ENCODE measurements around the gene GALNT9.

GALNT9 gene

DNA sequence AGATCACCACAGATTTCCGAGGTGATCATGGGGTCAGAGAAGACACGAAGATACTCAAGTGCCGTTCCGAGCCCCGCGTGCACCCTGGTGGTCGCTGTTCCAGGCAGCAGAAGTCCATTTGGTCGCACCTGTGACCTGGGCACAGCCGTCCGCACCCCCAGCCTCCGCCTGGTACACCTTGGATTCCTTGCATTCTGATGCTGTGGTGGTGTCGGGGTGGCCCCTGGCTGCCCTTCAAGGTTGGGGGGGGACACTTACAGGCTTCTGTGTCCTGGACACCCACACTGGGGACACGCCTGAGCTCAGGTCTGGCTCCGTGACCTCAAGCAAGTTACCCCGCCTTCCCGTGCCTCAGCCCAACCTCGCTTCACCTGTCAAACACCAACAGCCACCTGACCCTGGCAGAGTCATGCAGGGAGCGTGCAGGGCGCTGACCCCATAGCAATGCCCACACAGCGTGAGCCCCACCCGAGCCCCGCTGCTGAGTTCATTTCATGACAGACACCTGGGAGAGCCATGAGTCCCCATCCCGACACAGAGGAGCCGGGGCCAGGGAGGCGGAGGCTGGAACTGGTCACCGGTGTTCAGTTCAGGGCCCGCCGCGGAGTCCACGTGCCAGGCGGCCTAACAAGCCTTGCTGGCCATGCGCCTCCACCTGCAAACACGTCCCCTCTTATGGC is 17.9 kb upstream of the GALNT9 start:
- Histone ChIP-seq H3K4me1 (ENCODE audit: control insufficient read depth, low read depth, low read length) (no peaks in the 10 kb centered on the region), H3K9me3 (ENCODE audit: control insufficient read depth, low read depth, low read length) (no peaks in the 10 kb centered on the region), H3K9ac (ENCODE audit: low read length) (no peak overlapping the region), H3K4me3 (ENCODE audit: low read length) (no peak overlapping the region), H3K27ac (ENCODE audit: low read length) (no peak overlapping the region), H3K27me3 (ENCODE audit: control insufficient read depth, insufficient read depth, low read length) (peaks cover 59% of the 10 kb centered on the region), H3K36me3 (ENCODE audit: control insufficient read depth, low read depth, low read length) (no peaks in the 10 kb centered on the region)

DNA sequence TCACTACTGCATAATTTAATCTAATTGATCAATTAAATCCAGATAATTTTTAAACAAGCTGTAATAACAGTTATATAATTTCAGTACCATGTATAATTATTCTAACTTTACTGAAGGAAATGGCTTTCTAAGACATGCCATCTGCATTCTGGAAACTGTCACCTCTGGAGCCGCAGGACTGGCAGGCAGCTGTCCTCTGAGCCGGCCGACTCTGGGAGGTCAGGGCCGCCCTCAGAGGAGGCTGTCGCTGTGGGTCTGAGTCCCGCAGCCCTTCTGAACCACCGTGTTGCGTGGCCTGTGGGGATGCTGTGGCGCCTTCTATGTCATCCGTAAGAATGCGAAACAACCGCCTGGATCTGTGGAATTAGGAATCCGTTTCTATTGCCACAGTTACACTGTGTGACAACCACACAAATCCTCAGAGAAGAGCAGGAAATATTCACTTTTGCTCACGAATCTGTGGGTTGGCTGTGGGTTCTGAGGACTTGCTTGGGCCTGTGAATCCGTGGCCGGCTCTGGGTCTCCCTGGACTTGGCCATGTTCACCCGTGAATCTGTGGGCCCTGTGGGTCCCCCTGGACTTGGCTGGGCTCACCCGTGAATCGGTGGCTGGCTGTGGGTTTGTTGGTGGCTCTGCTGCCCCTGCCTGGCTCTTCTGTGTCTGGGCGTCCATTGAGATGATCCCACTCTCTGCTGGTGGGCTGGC is 17.2 kb upstream of the GALNT9 start:
- Histone ChIP-seq H3K9ac (ENCODE audit: low read length) (no peak overlapping the region), H3K4me3 (ENCODE audit: low read length) (no peak overlapping the region), H3K27me3 (ENCODE audit: control insufficient read depth, insufficient read depth, low read length) (peaks cover 59% of the 10 kb centered on the region), H3K9me3 (ENCODE audit: control insufficient read depth, low read depth, low read length) (no peaks in the 10 kb centered on the region), H3K27ac (ENCODE audit: low read length) (no peak overlapping the region), H3K4me1 (ENCODE audit: control insufficient read depth, low read depth, low read length) (no peaks in the 10 kb centered on the region), H3K36me3 (ENCODE audit: control insufficient read depth, low read depth, low read length) (no peaks in the 10 kb centered on the region)

DNA sequence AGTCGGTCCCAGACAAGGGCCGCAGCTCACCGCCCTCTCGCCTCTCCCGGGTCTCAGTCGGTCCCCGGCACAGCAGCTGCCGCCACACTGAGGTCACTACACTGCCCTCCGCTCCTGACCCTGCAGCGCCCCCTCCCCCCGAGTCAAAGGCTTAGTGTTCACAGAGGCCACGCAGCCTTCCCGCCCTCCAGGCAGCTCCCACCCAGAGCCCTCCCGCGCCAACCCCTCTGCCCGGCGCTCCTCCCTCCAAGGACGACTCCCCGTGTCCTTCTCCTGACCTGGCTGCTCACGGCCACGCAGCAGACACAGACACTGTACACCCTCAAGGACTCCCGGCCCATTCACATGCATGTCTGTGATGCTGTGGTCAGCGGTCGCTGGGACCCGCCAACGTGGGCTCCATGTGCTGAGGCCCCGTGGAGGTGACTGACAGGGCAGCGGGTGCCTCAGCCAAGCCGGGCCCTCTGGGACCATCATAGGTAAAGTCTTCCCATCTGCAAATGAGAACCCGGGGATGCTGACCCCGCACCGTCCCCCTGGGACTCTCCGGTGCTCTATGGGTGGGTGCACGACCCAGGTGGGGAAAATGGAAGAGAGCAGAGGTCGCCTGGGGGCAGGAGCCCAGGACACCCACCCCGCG is 16.3 kb upstream of the GALNT9 start:
- no peaks in the 10 kb centered on the region for H3K4me1 ChIP-seq (ENCODE audit: control insufficient read depth, low read depth, low read length)
- no peaks in the 10 kb centered on the region for H3K9me3 ChIP-seq (ENCODE audit: control insufficient read depth, low read depth, low read length)
- H3K27me3 ChIP-seq (ENCODE audit: control insufficient read depth, insufficient read depth, low read length): peaks cover 54% of the 10 kb centered on the region
- H3K9ac ChIP-seq (ENCODE audit: low read length): no peak overlapping the region
- H3K27ac ChIP-seq (ENCODE audit: low read length): no peak overlapping the region
- H3K36me3 ChIP-seq (ENCODE audit: control insufficient read depth, low read depth, low read length): no peaks in the 10 kb centered on the region
- no peak overlapping the region for H3K4me3 ChIP-seq (ENCODE audit: low read length)

DNA sequence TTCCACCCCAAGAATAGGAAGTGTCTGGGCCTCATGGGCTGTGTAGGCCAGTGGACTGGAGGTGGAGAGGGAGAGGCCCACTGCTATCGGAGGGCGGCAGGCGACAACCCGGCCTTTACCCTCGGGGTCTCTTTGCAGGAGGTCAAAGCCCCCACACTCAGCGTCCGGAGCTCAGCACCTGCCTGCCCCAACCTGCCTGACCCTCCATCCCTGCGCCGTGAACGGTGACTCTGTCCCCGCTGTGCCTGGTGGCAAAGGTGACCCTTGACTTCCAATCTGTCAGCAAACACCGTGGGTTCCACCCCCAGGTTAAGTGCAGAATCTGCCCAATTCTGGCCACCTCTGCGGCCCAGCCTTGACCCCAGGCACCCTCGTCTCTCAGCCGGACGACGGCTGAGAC is 15.7 kb upstream of the GALNT9 start:
- Histone ChIP-seq H3K27me3 (ENCODE audit: control insufficient read depth, insufficient read depth, low read length) (peaks cover 52% of the 10 kb centered on the region), H3K9me3 (ENCODE audit: control insufficient read depth, low read depth, low read length) (no peaks in the 10 kb centered on the region), H3K4me1 (ENCODE audit: control insufficient read depth, low read depth, low read length) (no peaks in the 10 kb centered on the region), H3K4me3 (ENCODE audit: low read length) (no peak overlapping the region), H3K36me3 (ENCODE audit: control insufficient read depth, low read depth, low read length) (no peaks in the 10 kb centered on the region), H3K27ac (ENCODE audit: low read length) (no peak overlapping the region), H3K9ac (ENCODE audit: low read length) (no peak overlapping the region)

DNA sequence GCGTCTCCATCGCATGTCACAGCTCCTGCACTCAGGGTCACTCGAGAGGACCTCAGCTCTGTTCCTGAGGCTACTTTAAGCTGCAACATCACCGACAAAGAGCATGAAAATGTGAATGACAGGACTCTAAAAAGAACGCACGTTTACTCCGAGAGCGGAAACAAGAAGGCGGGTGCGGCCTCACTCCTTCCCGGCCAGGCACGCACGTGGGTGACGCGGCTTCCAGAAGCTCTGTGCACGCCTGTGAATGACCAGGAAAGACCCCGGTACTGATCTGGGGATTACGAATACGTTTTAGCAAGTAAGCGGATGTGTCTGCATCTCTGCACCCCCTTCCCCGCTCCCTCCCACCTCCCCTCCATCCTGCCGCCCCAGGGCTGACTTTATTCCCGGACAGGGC is 15.2 kb upstream of the GALNT9 start:
- Histone ChIP-seq H3K4me1 (ENCODE audit: control insufficient read depth, low read depth, low read length) (no peaks in the 10 kb centered on the region), H3K27me3 (ENCODE audit: control insufficient read depth, insufficient read depth, low read length) (peaks cover 55% of the 10 kb centered on the region), H3K27ac (ENCODE audit: low read length) (no peak overlapping the region), H3K9me3 (ENCODE audit: control insufficient read depth, low read depth, low read length) (no peaks in the 10 kb centered on the region), H3K36me3 (ENCODE audit: control insufficient read depth, low read depth, low read length) (no peaks in the 10 kb centered on the region), H3K9ac (ENCODE audit: low read length) (no peak overlapping the region), H3K4me3 (ENCODE audit: low read length) (no peak overlapping the region)

DNA sequence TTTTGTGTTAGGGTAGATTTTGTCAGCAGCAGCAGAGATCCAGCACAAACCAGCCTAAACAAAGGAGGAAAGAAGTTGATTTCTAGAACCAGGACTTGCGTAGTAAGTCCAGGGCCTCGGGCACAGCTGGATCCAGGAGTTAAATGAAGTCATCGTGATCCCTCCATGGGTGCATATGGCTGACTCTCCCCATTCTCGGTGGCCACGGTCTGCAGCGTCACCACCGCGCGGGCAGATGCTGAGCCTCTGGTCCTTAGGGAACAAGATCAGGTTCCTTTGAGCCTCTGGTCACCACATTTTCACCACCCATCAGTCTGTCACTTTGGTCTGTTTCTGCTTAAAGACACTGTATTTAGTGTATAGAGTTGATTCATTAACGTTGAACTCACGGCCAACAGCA is 14.8 kb upstream of the GALNT9 start:
- no peak overlapping the region for H3K9ac ChIP-seq (ENCODE audit: low read length)
- no peaks in the 10 kb centered on the region for H3K4me1 ChIP-seq (ENCODE audit: control insufficient read depth, low read depth, low read length)
- peaks cover 55% of the 10 kb centered on the region for H3K27me3 ChIP-seq (ENCODE audit: control insufficient read depth, insufficient read depth, low read length)
- no peaks in the 10 kb centered on the region for H3K9me3 ChIP-seq (ENCODE audit: control insufficient read depth, low read depth, low read length)
- no peak overlapping the region for H3K4me3 ChIP-seq (ENCODE audit: low read length)
- H3K27ac ChIP-seq (ENCODE audit: low read length): no peak overlapping the region
- H3K36me3 ChIP-seq (ENCODE audit: control insufficient read depth, low read depth, low read length): no peaks in the 10 kb centered on the region

DNA sequence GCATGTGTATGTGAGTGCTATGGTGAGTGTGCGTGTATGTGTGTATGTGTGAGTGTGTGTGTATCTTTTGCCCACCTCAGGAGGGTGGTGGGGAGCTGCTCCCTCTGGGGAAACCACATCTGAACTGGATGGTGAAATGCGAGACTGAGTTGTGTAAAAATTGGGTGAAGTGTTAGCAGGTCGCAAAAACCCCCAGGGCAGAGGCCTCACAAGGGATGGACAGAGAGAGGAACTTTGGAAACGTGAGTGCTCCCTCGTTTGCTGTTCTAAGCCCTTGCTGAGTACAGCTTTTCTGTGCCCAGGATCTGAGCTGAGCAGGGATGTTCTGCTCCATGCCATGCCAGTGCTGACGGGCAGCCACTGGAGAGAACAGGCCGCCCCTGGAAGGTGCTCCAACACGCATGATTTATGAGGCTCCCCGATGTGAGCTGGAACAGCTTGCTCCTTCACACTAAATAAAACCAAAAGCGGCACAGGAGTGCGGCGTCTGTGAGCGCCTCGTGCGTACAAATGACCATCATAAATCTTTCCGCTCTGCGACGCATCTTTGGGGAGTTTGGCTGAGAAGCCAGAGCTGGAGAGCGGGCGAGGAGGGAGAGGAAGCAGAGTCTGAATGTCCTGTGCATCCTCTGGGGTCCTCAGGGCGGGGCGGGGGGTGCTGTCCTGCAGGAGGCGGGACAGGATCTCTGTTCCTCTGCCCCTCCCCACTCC is 14.1 kb upstream of the GALNT9 start:
- H3K27ac ChIP-seq (ENCODE audit: low read length): no peak overlapping the region
- no peak overlapping the region for H3K9ac ChIP-seq (ENCODE audit: low read length)
- H3K36me3 ChIP-seq (ENCODE audit: control insufficient read depth, low read depth, low read length): no peaks in the 10 kb centered on the region
- peaks cover 51% of the 10 kb centered on the region for H3K27me3 ChIP-seq (ENCODE audit: control insufficient read depth, insufficient read depth, low read length)
- no peaks in the 10 kb centered on the region for H3K4me1 ChIP-seq (ENCODE audit: control insufficient read depth, low read depth, low read length)
- no peaks in the 10 kb centered on the region for H3K9me3 ChIP-seq (ENCODE audit: control insufficient read depth, low read depth, low read length)
- H3K4me3 ChIP-seq (ENCODE audit: low read length): no peak overlapping the region

DNA sequence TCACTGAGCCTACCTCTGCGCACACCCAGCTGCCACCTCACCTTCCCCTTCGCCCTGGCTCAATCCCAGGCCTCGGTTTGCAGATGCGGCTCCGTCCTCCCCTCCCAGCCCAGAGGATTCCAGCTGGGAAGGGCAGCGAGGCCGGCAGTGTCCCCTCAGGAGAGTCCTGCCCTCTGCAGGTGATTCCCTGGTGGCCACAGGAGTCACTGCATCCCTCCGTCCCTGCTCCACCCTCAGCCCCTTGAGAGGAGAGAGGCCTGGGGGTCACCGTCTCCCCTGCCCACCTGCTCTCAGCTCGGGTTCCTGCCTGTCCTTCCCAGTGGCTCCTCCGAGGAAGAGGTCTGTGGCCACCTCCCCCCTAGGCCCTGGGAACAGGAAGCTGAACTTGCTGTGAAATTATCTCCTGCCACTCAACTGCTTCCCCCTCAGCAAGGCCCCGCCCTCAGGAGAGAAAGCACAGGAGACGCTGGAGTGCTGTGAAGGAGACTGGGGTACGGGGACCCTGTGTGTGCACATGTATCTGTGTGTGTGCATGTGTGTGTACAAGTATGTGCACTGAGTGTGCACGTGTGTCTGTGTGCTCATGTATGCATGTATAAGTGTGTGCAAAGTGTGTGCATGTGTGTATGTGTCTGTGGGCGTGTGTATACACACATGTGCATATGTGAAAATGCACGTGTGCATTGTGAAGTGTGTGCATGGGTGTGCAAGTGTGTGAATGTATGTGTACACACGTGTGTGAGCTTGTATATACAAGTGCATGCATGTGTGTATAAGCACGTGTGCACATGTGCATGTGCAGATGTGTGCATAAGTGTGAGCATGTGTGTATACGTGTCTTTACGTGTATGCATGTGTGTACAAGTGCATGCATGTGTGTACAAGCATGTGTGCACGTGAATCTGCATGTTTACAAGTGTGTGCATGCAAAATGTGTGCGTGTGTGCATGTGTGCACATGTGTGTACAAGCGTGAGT is 13.2 kb upstream of the GALNT9 start:
- H3K27me3 ChIP-seq (ENCODE audit: control insufficient read depth, insufficient read depth, low read length): peaks cover 52% of the 10 kb centered on the region
- H3K9me3 ChIP-seq (ENCODE audit: control insufficient read depth, low read depth, low read length): no peaks in the 10 kb centered on the region
- H3K4me3 ChIP-seq (ENCODE audit: low read length): no peak overlapping the region
- H3K36me3 ChIP-seq (ENCODE audit: control insufficient read depth, low read depth, low read length): no peaks in the 10 kb centered on the region
- H3K27ac ChIP-seq (ENCODE audit: low read length): no peak overlapping the region
- H3K9ac ChIP-seq (ENCODE audit: low read length): no peak overlapping the region
- no peaks in the 10 kb centered on the region for H3K4me1 ChIP-seq (ENCODE audit: control insufficient read depth, low read depth, low read length)

DNA sequence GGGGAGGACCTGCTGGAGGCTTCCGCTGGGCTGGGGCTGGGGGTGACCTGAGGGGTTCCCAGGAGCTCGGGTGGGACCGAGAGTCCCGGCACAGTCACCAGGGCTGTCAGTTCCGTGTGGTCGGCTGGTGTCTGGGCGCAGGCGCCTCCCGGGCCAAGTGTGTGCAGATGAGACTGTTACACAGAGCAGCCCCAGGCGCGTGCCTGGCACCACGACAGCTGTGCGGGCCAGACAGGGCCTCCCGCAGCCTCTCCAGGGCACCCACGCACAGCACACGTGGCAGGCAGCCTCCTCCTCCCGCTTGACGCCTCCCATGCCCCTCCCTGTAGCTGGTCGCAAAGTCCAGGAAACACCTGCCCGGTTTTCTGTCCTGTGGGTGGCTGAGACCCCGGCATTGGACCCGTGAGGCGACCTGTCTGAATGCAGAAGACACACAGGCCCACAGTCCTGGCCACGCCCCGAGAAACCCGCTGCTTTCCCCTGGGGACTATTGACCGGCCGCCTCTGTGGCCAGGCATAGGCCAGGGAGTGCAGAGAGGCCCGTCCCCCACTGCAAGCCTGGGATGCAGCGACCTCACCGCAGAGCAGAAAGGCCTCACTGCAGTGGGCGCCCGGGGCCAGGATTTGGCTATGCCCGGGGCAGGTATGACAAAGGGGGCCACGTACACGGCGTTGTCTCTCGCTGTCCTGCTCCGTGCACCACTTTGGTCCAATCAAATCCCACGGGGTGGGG is 12.1 kb upstream of the GALNT9 start:
- H3K27me3 ChIP-seq (ENCODE audit: control insufficient read depth, insufficient read depth, low read length): peaks cover 53% of the 10 kb centered on the region
- H3K9ac ChIP-seq (ENCODE audit: low read length): no peak overlapping the region
- H3K36me3 ChIP-seq (ENCODE audit: control insufficient read depth, low read depth, low read length): no peaks in the 10 kb centered on the region
- no peaks in the 10 kb centered on the region for H3K9me3 ChIP-seq (ENCODE audit: control insufficient read depth, low read depth, low read length)
- H3K27ac ChIP-seq (ENCODE audit: low read length): no peak overlapping the region
- H3K4me3 ChIP-seq (ENCODE audit: low read length): no peak overlapping the region
- no peaks in the 10 kb centered on the region for H3K4me1 ChIP-seq (ENCODE audit: control insufficient read depth, low read depth, low read length)

DNA sequence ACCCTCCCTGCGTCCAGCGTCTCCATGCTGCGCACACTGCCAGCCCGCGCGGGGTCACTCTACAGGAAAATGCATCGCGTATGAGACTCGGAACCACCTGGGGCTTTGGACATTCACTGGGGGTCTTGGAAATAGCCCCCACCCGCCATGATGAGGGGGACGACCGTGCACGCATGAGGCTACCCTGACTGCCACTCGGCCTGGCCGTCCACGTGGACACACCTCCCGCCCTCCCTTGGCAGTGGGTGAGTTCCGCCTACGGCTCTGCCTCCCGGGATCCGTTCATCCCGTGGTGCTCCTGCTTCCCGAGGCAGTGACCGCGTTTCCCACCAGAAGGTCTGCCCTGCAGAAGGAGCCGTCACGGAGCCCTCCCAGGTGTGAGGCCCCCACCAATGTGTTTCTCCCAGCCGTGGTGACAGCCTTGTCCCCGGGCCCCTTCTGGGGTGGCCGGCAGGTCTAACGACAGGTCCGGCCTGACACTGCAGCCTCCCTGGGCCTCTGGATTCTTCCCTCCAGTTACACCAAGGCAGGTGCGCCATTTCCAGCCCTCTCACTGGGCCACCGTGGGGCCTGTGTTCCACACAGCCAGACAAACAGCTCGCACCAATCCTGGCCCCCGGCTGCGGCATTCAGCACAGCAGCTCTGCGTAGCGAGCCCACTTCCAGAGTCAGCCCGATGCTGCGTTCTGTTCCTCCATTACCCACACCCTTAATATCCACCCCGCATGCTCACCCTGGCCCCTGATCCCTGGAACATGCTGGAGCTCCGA is 11.1 kb upstream of the GALNT9 start:
- no peaks in the 10 kb centered on the region for H3K4me1 ChIP-seq (ENCODE audit: control insufficient read depth, low read depth, low read length)
- H3K9ac ChIP-seq (ENCODE audit: low read length): no peak overlapping the region
- no peaks in the 10 kb centered on the region for H3K9me3 ChIP-seq (ENCODE audit: control insufficient read depth, low read depth, low read length)
- H3K4me3 ChIP-seq (ENCODE audit: low read length): no peak overlapping the region
- H3K27ac ChIP-seq (ENCODE audit: low read length): no peak overlapping the region
- H3K27me3 ChIP-seq (ENCODE audit: control insufficient read depth, insufficient read depth, low read length): peaks cover 62% of the 10 kb centered on the region
- no peaks in the 10 kb centered on the region for H3K36me3 ChIP-seq (ENCODE audit: control insufficient read depth, low read depth, low read length)

All from iPS-18a (cell line).